Fibroblast of skin of scalp (primary cell): ENCODE measurements around the gene PEBP1.

Experiments used
- DNase-seq: peaks from one replicate; pipeline ENCODE4 v3.0.0-alpha.2; 2013

PEBP1 gene

DNA sequence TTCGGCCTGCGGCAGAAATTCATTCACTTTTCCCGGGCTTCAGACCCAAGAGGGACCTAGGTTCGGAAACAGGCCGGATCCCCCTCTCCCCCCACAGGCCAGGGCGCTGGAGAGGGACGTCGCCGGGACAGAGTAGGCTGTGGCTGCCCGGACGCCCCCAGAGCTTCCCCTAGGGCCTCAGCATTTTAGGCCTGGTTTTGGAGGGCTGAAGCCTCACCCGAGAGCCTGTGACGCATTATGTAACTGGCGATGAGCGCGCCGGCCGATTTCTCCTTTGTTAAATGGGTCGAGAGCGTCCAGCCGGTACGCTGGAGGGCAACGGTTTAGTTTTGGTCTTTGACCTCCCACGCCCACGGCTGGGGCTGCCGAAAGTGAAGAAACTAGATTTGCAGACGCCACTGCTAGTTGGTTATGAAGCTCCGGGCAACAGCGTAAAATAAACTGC is 657 bp downstream of the PEBP1 start:
- peak; percentile 17 for DNase-seq

DNA sequence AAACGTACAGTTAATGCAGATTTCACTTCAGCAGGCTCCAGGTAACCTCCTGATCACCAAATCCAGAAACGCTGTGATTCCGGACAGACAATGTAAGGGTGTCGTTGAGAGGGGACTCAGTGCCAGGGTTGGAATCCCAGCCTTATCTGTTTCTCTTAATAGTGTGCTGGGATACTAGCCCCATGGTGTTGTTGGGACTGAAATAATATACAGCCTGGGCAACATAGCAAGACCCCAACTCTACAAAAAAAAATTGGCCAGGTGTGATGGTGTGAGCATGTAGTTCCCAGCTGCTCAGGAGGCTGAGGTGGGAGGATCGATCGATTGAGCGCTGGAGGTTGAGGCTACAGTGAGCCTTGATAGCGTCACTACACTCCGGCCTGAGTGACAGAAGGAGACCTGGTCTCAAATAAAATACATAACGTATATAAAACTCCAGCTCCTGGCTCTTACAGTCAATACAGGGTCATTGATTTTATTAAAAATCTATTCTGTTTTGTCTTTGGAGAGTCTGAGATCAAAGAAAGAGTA is 1.3 kb downstream of the PEBP1 start:
- DNase-seq = no peak

DNA sequence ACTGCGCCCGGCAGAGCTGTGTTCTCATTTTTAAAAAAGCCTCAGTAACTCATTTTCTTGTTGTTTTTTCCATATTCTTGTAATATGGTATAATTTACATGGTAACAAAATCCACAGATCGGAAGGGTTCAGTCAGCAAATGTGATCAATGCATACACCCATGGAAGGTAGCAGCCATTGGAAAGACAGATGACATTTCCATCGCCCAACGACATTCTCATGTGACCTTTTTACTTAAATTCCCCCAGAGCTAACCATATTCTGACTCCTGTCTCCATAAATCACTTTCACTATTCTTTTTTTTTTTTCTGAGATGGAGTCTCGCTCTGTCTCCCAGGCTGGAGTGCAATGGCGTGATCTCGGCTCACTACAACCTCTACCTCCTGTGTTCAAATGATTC is 4.9 kb downstream of the PEBP1 start:
- no peak for DNase-seq

DNA sequence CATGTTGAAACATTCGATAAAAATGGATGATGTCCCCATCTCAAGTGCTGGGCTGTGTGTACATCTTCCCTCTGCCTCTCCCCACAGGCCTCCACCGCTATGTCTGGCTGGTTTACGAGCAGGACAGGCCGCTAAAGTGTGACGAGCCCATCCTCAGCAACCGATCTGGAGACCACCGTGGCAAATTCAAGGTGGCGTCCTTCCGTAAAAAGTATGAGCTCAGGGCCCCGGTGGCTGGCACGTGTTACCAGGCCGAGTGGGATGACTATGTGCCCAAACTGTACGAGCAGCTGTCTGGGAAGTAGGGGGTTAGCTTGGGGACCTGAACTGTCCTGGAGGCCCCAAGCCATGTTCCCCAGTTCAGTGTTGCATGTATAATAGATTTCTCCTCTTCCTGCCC is 8.6 kb downstream of the PEBP1 start:
- DNase-seq = no peak

DNA sequence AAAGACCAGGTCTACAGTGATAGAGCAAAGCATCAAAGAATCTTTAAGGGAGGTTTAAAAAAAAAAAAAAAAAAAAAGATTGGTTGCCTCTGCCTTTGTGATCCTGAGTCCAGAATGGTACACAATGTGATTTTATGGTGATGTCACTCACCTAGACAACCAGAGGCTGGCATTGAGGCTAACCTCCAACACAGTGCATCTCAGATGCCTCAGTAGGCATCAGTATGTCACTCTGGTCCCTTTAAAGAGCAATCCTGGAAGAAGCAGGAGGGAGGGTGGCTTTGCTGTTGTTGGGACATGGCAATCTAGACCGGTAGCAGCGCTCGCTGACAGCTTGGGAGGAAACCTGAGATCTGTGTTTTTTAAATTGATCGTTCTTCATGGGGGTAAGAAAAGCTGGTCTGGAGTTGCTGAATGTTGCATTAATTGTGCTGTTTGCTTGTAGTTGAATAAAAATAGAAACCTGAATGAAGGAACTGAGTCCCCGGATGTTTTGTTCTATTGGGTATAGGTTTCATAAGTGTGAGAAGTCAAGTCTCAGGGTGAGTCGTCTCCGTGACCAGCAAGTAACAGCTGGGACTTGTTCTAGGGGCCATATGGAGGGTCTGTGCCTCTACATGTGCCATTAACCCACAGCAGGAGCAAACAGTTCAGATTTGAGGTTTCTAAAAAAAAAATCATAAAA is 9.3 kb downstream of the PEBP1 start:
- no peak for DNase-seq

DNA sequence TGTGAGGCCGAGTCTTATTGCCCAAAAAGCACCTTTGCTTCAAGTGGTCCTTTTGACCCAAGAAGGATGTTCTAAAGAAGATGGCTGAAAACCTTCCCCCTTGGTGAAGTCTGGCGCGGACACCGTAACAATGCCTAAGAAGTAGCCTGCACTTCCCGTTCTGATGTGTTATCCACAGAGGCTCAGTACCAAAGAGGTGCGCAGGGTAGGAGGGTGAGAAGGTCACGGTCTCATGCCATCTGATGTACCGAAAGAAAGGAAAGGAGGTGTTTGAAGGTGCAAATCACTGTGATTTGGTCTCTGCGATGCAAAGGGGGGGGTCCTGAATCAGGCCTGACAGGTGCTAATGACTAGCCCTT is 9.9 kb downstream of the PEBP1 start:
- no peak for DNase-seq

DNA sequence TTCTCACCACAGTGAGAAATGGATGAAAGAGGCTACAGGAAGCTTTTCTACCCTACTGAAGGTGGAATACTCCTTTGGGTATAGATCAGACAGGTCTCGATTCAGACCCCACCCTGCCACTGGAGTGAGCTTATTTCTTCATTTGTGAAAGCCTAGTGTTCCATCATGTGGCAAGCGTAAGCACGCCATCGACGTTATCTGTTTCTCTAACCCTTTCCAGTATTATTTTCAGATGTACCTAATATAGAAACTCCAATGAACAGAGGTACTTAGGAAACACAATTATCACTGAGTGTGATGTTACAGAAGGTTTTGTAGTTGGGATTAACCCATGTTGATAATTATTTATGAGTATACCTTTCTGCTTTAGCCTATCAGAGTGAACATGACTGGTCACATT is 12.4 kb downstream of the PEBP1 start:
- no peak for DNase-seq

DNA sequence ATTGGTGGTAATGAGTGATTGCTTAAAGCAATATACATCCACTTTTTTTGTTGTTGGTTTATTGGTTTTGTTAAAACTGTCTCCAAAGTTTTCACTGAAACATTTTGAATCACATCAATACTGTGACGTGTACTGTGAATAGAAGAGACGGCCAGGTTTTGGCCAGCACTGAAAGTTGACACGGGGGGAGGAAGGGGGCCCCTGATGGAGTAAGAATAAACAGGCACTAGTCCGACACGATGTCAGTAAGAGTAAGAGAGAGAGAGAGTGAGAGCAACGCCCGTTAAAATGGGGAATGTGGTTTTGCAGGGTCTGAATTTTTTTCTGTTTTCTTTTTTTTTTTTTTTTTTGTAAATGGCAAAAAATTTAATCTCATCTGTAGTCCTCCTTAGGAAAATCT is 14.7 kb downstream of the PEBP1 start:
- DNase-seq = no peak

DNA sequence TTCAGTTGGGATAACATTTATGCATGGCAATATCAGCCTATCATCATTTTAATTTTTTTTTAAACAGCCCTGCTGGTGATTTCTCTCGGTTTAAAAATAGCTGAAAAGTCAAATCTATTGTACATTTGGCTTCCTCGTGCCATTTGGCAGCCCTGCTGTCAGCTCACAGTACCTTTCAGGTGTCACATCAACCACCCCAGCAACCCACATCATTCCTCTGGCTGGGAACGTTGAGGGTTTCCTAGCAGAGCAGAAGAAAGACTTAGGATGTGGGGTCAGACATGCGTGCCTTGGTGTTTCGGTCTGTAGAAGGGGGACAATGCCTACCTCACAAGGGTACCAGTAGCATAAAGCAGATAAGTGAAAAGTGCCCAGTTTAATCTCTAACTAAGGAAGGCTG is 15.8 kb downstream of the PEBP1 start:
- DNase-seq = no peak

DNA sequence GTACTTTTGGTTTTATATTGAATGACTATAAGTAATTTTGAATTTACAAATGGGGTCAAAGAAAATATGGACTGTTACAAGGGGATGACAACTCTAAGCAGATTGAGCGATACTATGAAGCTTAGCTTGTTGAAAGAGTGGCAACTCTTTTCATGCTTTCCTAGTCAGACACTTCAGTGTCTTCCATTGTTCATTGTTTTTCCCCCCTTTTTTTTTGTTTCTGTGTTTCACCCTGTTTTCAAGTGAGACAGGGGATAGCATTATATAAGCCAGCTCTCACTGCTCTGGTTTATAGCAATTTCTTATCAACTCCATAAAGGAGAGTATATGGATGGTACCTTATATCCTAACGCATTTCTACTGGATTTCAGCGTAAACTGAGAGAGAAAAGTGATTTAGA is 24.6 kb downstream of the PEBP1 start:
- no peak for DNase-seq

DNA sequence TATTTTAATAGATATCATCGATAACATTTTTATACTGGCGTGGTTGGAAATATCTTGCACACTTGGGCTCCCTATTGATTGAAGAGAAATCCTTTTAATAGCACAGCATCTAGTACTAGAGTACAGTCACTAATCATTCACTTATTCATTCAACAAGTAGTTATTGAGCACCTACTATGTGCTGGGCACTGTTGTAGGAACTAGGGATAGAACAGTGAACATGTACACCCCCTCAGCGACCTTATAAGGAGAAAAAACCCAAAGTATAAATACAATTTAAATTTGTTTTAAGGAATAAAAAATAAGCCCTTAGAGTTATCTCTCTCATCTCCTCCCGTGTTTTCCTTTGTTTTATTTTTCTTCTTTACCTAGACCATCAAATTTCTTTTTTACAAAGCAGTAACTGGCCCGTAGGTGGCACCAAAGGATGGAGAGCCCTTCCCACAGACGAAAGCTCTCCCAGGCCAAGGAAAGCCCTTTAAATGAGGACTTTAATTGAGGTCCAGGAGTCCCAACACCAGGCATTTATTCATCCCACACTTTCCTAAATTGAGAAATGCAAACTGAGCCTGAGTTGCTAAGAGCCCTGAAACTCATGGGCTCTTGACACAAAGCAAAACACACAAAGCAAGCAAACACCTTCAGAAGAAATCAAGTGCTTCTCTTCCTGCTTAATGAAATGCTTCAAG is 29.0 kb downstream of the PEBP1 start:
- peak; percentile 27 for DNase-seq

DNA sequence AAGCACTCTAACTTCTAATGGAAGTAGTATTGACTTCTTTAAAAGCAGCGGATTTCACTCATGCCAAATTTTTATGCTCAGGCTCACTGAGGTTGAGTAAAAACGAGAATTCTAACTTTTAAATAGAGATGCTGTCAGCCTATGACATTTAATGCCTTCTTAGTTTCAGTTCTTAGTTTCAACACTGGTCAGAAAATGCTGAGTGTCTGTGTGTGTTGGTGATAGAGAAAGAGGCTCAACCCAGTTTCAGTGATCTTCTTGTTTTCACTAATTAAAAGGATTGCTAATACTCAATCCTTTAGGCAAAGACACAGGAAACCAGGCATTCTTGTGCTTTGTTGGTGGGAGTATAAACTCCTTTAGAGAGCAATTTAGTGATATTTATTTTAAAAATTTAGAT is 31.0 kb downstream of the PEBP1 start:
- DNase-seq = no peak

DNA sequence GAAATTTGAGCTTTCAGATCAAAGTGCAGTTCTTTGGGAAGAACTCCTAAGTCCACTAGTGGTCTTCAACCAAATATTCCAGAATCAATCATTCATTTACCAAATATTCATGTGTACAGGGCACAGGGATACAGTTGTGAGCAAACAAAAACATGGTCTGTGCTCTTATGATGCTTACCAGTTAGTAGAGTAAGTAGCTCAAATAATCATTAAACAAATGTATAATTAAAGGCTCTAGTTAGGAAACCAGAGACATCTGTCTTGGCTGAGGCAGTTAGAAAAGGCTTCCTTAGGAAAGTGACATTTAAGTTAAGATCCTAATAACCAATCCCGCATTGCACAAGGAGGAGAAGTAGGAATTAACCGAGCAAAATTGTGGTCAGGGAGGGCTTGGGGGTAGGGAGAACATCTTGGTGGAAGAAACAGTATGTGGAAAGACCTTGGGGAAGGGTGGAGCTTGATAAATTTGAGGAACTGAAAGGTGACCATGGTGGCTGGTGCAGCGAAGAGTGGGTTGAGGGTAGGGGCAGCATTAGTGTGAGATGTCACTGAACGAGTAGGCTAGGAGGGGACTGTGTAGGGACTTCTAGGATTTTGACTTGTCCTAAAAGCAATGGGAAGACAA is 40.0 kb downstream of the PEBP1 start:
- DNase-seq = no peak

DNA sequence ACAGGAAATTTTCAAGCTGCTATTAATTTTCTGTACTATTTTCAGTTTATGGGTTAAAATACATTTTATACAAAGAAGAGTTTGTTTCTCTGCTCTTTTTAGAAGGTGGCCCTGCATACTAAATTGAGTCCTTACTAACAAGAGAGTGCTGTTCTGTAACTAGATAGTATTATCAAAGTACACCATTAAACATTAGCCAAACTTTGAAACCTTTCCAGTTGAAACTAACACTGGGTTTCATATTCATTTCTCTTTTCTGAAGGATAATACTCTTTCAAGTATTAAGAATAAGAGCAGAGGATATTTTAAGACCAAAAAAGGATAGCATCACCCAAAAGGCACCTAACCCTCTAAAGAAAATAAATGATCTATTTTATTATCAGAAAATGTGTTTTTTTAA is 47.2 kb downstream of the PEBP1 start:
- no peak for DNase-seq

DNA sequence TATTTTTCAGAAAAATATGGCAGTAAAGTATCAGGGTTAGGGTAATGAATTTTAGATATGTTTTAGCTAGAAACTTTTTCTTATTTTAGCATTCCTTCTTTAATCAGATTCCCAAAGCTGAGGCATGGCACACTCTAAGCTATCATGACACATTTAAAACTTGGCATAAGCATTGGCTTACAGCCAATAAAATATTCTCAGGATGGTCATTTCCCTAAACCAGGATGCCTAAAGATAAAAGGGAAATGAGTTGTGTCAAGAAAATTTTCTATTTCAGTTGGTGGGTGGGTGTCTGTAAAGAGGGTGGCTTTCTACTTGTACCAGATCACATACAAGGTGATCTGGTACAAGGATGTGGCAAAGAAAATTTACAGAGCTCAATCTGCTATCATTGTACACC is 47.8 kb downstream of the PEBP1 start:
- peak; percentile 5 for DNase-seq

DNA sequence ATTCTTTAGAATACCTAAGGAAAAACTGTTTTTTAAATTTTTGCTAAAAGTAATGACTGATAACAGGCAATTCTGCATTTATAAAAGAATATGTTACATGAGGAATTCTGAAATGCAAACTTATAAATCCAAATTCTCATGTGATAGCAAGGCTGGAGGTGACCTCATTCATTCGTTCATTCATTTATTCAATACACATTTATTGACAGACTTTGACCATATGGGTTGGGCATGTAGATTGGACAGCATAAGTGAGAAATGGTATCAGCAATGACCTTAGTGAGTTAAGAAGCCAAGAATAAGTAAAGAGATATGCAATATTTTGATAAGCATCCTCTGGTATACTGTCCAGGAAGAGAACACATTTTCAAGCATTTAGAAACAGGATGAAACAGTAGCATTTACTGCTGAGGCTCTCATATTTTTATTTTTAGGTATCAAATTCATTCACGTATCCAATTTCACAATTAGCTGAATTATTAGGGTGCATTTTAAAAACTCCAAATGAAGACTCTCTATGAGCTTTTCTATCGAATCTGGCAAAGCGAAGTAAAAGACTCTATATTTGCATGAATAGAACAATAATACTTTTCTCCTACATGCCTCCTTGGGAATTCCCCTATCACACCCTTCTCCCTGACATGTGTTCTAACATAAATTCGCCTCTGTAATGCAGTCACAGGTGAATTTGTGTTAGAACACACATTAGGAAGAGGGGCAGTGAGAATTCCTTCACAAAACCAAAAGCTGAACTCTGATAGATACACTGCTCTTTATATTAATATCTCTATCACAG is 49.9 kb downstream of the PEBP1 start:
- no peak for DNase-seq

DNA sequence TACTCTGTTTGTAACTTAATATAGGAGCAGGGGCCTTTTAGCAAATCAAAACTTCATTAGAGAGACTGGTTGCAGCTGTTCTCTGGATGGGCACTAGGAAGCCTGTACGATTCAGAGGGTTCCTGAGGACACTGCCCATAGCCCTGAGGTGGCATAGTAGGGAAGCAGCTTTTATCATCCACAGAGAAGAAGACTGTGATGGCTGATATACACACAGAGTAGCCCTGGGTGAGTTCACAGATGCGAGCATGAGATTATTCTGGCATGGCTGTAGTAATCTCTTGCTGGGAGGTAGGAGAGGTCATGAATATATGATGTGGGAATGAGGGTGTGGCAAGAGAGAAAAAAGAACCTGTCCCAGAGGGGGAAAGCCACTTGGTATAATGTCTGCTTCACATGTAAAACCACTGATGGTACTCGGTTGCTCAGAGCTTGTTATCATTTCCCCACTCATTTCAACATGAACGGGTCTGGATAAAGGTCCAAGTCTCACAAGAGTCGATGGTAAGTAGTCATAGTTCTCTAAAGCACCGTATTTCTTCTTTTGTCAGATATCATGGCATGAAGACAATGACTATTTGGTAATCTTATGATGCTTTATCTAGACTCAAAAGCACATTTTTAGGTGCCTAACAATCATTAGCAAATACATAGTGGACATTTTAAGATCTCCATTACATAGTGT is 52.0 kb downstream of the PEBP1 start:
- DNase-seq = no peak

DNA sequence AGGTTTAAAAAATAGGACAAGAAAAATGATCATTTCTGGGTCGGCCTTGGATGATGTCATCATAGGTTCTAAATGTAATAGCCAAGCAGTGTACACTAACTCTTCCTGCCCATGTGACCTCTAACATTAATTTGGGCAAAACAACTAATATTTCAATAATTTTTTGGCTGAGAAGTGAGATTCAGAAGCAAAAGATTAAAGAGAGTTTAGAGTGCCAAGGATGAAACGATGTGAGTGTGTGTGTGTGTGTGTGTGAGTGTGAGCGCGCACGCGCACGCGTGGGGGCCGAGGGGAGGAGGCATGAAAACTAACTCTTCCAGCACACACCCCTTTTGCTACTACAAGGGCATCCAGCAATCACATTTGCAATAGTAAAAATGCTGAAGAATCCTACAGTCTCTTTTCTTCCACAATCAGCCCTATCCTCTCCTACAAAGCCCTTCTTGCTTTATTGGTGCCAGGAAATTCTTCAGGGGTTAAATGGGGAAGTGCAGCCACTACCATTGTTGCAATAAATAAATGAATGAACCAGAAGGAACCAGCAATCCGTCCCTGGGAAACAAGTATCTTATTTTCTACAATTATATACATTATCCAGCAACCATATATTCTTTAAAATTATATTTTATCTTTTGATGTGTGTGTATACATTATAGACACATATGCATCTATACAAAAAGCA is 52.9 kb downstream of the PEBP1 start:
- peak; percentile 68 for DNase-seq

DNA sequence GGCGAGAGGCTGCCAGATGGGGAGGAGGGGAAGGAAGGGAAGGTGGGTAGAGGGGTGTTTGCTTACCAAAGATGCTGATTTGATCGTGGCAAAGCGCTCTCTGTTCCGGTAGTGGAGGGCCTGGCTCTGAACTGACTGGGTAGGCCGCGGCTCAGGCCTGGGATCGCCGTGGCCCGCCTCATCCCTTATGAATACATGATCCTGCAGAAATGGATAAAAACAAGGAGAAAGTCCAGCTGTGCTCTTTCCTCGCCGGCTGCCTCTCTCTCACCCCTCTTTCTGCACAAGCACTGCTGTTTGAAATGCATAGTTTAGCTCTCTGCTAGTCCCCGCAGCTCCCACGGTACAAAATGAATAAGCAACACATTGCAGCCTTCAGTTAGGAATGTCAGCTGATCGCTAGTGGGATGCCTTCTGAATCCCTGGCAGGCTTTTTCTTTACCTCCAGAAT is 53.8 kb downstream of the PEBP1 start:
- DNase-seq = peak; percentile 56

DNA sequence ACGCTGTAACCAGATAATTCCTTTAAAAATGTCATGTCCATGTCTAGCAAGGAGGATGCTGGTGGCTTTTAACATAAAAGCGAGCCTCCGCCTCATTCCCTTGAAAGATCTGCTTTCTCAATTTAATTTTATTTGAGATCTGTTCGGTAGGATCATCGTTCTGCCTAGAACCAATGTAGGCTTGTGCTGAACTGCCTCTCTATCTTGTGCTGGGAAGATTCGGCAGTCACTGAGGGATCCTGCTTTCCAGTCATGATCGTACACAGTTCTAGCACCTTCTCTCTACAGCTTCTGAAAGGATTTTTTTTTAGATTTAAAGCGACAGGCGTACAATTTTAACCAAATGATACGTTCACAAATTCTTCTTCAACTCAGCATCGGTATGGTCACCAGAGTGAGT is 54.3 kb downstream of the PEBP1 start:
- peak; percentile 33 for DNase-seq

DNA sequence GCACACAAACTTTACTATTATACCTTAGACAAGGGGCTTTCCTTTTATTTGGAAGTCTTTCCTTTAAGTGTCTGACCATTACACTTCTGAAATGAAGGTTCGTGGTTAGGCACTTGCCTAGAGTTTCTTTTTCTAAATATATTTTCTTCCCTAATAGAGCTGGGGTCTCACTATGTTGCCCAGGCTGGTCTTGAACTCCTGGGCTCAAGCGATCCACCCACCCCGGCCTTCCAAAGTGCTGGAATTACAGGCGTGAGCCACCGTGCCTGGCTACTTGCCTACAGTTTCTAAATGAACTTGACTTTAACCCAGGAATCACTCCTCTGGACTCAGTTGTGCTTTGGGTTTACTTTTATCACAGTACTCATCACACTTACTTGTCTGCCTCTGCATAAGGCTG is 57.6 kb downstream of the PEBP1 start:
- DNase-seq = no peak

DNA sequence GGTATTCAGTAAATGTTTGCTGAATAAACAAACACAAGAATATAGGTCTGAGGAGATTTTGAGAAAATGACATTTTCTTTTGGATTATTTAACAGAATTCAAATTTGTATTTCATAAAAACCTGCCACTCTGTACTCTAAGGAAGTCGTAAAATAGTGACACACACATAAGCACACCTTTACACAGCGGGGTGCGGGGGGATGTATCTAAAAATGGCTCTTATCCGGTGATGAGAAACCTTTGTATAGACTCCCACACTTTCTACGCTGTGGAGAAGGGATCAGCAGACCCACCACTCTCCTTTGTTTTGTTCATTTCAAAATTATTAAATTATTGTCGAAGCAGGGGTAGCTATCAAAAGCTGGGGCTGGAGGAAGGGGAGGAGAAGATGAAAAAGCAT is 58.0 kb downstream of the PEBP1 start:
- no peak for DNase-seq
